Measurements from ENCODE around the gene SMAD7.

DNA sequence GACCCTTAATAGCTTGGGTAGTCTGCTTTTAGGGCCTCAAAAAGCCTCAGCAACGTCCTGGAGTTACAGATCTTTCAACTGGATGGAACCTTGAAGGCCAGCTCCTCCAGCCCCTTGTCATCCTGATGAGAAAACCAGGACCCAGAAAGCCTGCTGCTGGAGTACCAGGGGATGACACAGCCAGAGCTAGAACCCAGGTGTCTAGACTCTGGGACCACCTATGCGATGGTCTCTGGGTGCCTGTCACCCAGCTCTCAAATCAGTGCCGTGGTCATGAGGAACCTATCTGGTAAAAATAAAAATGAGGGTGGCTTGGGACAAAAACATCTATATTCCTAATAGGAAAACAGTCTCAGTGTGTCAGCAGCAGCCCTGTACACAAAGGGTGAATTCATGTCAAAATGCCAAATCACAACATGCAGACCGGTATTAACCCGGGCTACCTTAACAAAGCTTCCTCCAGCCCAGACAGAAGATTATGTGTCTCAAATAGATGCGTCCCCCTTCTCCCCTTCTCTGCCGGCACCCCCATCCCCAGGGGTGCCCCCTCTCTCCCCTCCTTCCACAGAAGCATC, 28.5 kb downstream of the SMAD7 start:
- TF ChIP-seq, protein P1, sequence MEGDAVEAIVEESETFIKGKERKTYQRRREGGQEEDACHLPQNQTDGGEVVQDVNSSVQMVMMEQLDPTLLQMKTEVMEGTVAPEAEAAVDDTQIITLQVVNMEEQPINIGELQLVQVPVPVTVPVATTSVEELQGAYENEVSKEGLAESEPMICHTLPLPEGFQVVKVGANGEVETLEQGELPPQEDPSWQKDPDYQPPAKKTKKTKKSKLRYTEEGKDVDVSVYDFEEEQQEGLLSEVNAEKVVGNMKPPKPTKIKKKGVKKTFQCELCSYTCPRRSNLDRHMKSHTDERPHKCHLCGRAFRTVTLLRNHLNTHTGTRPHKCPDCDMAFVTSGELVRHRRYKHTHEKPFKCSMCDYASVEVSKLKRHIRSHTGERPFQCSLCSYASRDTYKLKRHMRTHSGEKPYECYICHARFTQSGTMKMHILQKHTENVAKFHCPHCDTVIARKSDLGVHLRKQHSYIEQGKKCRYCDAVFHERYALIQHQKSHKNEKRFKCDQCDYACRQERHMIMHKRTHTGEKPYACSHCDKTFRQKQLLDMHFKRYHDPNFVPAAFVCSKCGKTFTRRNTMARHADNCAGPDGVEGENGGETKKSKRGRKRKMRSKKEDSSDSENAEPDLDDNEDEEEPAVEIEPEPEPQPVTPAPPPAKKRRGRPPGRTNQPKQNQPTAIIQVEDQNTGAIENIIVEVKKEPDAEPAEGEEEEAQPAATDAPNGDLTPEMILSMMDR (IDR thresholded peaks at IDR 0.05 in 4 of 5, conservative IDR thresholded peaks at IDR 0.05 in 1 of 5): no peak
- TF ChIP-seq POLR2A (IDR thresholded peaks at IDR 0.05): no peak

Measured in gastrocnemius medialis (tissue), 4 donors.